HG02588 (cell line): ENCODE data around the gene PTPRCAP.
"Not testable (repeated sequence)": the region's sequence is repeated elsewhere in the genome, so short reads cannot be mapped to it uniquely, and the experiment has no call there.

ENCODE experiments used
- ATAC-seq: cut with Tn5 transposase; IDR thresholded peaks from one replicate; pipeline ENCODE4 v1.9.1; 2021; ENCODE audit warnings: mild to moderate bottlenecking, moderate library complexity; ENCODE audit not compliant: unreplicated experiment

Gene PTPRCAP

GRCh38 chr11:67428052-67429001, 9.2 kb downstream of the PTPRCAP start, which contains the start of gene RPS6KB2:
Gene RPS6KB2 (plus strand): TSS chr11:67428494. CDS start chr11:67428546, 52 bp downstream.
- ATAC-seq: peak; percentile 81

DNA sequence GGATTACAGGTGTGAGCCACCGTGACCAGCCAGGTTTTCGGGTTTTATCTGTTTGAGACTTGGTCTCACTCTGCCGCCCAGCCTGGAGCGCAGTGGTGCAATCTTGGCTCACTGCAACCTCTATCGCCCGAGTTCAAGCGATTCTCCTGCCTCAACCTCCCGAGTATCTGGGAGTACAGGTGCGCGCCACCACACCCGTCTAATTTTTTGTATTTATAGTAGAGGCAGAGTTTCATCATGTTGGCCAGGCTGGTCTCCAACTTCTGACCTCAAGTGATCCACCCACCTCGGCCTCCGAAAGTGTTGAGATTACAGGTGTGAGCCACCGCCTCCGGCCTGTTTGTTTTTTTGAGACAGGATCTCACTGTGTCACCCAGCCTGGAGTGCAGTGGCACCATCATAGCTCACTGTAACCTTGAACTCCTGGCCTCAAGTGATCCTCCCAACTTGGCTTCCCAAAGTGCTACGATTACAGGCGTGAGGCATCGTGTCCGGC, 10.1 kb downstream of the PTPRCAP start:
- not testable (repeated sequence) for ATAC-seq

GRCh38 chr11:67423891-67424613, 13.4 kb downstream of the PTPRCAP start:
- ATAC-seq: no peak

DNA sequence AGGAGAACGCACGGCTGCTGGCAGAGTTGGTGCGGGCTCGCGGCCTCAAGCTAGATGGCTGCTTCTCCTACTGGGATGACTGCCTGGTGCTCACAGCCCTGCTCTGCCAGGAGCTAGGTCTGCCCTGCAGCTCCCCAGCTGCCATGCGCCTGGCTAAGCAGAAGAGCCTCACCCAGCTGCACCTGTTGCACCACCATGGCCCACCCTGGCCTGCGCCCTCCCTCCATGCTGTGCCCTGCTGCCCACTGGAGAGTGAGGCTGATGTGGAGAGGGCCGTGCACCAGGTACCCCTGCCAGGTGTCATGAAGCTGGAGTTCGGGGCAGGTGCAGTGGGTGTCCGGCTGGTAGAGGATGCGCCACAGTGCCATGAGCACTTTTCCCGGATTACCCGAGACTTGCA, 14.0 kb downstream of the PTPRCAP start:
- no peak for ATAC-seq

DNA sequence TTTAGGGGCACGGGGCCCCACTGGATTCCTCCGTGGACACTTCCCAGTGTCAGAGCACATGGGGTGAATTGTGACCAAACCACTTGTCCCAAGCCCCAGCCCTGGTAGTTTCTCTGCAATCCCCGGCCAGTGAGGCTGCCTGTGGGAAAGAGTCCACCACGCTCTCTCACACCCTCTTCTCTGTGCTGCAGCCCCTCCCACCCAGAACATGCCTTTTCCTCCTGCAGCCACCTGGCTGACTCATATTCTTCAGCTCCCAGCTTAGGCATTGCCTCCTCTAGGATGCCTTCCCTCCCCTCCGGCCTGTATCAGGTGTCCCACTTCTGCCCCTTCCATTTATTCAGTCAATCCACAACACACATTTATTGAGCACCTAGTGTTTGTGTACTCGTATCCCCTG, 14.6 kb downstream of the PTPRCAP start:
- ATAC-seq: no peak

- ATAC-seq: no peak
Observed at GRCh38 chr11:67421430-67422031, 16.0 kb downstream of the PTPRCAP start.

GRCh38 chr11:67420646-67421429, 16.6 kb downstream of the PTPRCAP start:
- ATAC-seq: peak; percentile 85

DNA sequence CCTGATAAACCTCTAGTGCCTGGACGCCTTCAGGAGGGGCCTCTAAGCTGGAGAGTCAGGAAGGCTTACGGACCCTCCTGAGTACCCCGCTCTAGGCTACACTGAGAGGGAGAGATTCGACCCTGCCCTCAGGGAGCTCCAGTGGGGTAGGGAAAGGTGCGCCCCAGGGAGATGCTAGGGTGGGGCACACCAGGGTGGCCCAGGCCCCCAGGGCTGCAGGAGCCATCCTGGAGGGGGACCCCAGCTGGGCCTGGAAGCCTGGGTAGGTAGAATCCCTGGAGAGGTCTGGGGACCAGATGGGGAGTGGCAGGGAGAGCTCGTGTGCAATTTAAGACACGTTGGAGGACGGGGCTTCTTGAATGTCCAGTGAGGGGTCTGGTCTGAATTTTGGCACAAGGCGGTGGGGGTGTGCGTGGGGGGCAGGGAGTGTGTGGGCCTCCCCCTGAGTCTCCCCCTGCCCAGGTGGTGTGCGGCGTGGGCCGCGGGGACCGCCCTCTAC, 17.3 kb downstream of the PTPRCAP start:
- ATAC-seq: no peak

- ATAC-seq: no peak
Observed at GRCh38 chr11:67419325-67420049, 18.0 kb downstream of the PTPRCAP start.

GRCh38 chr11:67418476-67419281, 18.8 kb downstream of the PTPRCAP start:
- ATAC-seq: no peak

DNA sequence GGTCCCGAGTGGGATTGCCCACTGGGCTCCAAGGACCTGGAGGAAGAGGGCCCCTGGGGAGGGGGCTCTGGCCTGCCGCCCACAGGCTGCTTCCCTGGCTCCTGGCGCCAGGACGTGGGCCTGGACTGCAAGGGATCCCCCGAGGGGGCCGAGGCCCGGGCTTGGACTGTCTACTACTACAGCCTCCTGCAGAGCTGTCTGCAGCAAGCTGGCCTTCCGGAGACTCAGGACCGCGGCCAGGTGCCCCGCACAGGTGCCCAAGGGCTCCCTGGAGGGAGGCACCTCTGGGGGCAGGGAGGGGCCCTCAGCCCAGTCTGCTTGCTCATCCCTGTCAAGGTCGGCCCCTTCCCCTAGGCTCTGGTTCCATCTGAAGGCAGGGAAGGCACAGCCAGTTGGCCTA, 20.1 kb downstream of the PTPRCAP start:
- ATAC-seq: no peak

DNA sequence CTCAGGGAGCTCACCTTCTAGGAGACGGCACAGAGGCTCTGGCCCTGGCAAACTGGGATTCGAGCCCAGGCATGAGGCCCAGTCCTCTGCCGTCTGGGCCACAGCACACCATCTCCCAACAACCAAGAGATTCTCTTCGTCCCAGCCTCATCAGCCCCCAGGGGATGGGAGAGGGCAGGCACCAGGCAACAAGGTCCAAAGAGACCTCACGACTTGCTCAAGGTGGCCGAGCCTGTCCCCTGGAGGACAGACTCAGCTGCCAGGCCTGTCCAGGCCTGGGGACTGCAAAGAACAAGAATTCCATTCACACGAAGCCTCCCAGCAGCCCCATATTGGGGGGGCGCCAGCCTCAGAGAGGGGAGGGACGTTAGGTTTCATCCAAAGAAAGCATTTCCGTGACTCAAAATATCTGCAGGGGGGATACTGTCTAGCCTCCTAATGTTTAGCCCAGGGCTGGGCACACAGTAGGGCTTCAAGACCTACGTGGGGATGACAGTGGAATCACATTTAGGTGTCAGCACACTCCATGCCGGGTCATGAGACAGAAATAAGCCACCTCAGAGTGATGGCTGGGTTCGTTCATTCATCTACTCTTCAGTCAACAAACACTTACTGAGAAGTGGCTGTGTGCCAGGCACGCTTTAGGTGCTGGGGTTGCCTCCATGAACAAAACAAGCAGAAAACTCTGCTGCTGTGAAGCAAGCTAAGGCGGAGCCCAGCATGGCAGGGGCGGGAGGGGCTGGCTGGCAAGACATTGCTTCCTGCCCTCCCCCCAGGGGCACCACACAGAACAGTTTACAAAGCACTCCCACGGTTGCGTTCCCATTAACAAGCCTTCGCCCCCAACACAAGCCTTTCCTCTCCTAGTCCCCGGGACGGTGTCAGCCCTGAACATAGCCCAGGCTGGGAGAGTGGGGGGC, 20.8 kb downstream of the PTPRCAP start:
- no peak for ATAC-seq

DNA sequence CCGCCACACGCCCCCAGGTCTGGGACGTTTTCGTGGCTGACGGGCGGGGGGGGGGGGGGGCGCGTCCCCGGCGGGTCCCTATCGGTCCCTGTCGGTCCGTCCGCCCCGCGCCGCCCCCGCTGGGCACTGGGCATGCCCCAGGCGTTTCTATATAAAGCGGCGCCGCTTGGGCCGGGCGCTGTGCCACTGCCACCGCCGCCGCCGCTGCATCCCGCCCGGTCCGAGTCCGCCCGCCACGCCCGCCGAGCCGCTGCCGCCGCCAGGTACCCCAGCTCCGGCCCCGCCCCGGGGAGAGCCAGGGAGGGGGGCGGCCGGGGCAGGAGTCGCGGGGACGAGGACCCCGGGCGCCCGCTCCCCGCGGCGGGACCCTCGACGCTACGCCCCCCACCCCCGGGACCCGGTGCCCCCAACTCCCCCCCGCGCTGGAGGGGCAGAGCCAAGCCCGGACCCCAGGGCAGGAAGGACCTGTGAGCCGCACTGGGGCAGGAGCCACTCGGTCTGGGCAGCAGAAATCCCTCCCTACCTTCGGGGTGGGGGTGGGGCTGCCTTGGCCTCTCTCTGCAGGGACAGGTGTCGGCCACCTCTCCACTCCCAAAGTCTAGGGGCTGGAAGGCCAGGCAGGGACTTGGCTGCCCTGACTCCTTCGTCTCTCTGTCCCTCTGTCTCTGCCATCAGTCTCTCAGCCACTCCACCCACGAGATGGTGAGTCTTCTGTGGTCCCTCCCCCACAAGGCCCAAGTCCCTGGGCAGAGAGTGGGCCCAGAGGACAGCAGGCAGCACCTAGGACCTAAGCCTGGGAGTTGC, 21.8 kb downstream of the PTPRCAP start, which contains the start of gene CARNS1:
Gene CARNS1, plus strand, starts transcription at position 178 of the 804 bp plus-strand sequence. Its CDS starts 522 bp downstream, at position 700.
- ATAC-seq: no peak

GRCh38 chr11:67413266-67413849, 24.1 kb downstream of the PTPRCAP start:
- no peak for ATAC-seq

- ATAC-seq: no peak
Observed at GRCh38 chr11:67412495-67413179, 24.8 kb downstream of the PTPRCAP start.

DNA sequence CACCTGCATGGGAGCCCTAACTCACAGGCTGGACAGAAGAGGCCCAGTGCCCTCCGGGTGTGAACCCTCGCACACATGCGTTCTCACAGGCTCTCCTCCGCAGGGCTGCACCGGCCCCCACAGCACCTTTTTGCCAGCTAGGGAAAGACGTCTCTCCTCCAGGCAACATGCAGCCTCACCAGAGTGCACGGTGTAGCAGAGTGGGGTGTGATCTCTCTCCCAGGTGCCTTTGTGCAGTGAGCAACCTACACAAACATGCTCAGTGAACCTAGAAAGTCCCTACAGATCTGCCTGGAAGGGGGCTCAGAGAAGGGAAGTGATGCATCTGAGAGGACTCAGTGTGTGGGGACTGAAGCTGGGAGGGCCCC, 25.7 kb downstream of the PTPRCAP start:
- ATAC-seq: no peak
